K562 (cell line): ENCODE measurements around the gene RBM12. TPM values are rescaled to one million over a fixed set of nuclear protein-coding genes. Genes with fewer than 3 reads are reported as not detected.

Source experiments
- ARNT ChIP-seq, 2 experiments: fragments of 450-650 bp; IDR thresholded peaks; 2 replicates each; pipeline ENCODE4 v1.6.1; 2016; ENCODE audit warnings: mild to moderate bottlenecking in 1 of 2
- CBFB ChIP-seq: sonication (generic); formaldehyde crosslinking; IDR thresholded peaks from 2 replicates; pipeline ENCODE4 v1.4.0; 2020; ENCODE audit warnings: mild to moderate bottlenecking, missing genetic modification reagents
- CREB1 ChIP-seq, 2 experiments: sonication (generic) in 1 of 2; formaldehyde crosslinking in 1 of 2; IDR thresholded peaks; 2 replicates each; pipeline versions ENCODE4 v1.6.1 to v1.8.0; 2012 to 2022; ENCODE audit warnings: inconsistent platforms in 1 of 2, mild to moderate bottlenecking in 1 of 2, missing genetic modification reagents in 1 of 2, moderate library complexity in 1 of 2
- ELF1 ChIP-seq: fragments of 200-800 bp; sonication (Bioruptor generic); IDR thresholded peaks from 2 replicates; pipeline ENCODE4 v1.6.1; 2016; ENCODE audit warnings: missing genetic modification characterization, missing compliant biosample characterization
- KDM5B ChIP-seq: fragments of 200-600 bp; sonication (generic); IDR thresholded peaks from 2 replicates; pipeline ENCODE4 v1.6.1; 2012; ENCODE audit warnings: low read depth, mild to moderate bottlenecking, moderate library complexity, low read length, control low read depth, inconsistent platforms; ENCODE audit not compliant: insufficient replicate concordance
- MYBL2 ChIP-seq, 2 experiments: fragments of 450-650 bp in 1 of 2; sonication (generic) in 1 of 2; formaldehyde crosslinking in 1 of 2; IDR thresholded peaks; 2 replicates each; pipeline versions ENCODE4 v1.6.1 to v1.8.1; 2017 to 2022; ENCODE audit warnings: borderline replicate concordance in 1 of 2, inconsistent platforms in 1 of 2, low read depth in 1 of 2, mild to moderate bottlenecking in 1 of 2, missing genetic modification reagents in 1 of 2, moderate library complexity in 1 of 2
- ZKSCAN3 ChIP-seq: fragments of 250-450 bp; sonication (Bioruptor Pico); IDR thresholded peaks from 2 replicates; pipeline ENCODE4 v1.4.0; 2020
- ZNF146 ChIP-seq: IDR thresholded peaks from one replicate; pipeline ENCODE4 v1.6.1; 2018; ENCODE audit warnings: missing compliant biosample characterization; ENCODE audit not compliant: unreplicated experiment
- ZNF232 ChIP-seq: sonication (generic); formaldehyde crosslinking; IDR thresholded peaks from 2 replicates; pipeline ENCODE4 v1.8.0; 2022; ENCODE audit warnings: mild to moderate bottlenecking, missing genetic modification reagents
- ZNF41 ChIP-seq: fragments of 250-450 bp; sonication (Bioruptor Pico); conservative IDR thresholded peaks from 2 replicates; pipeline ENCODE4 v1.4.0; 2020; ENCODE audit warnings: mild to moderate bottlenecking
- ZNF764 ChIP-seq: fragments of 250-450 bp; sonication (Bioruptor Pico); IDR thresholded peaks from 2 replicates; pipeline ENCODE4 v1.4.0; 2020; ENCODE audit warnings: low read depth, mild to moderate bottlenecking, moderate library complexity
- polyA plus RNA-seq, 8 experiments: library from polyadenylated mRNA; depleted of rRNA in 4 of 8; stranded (reverse) in 5 of 8; unstranded in 3 of 8; fragments of >200 nt; fragmentation: Nextera tagmentation in 2 of 8; fragmentation: Illumina TruSeq in 1 of 8; extraction: Ambion mirVana in 2 of 8; extraction: Trizol in 1 of 8; gene quantifications; 2 replicates each; pipeline versions ENCODE4 v1.2.1 to v1.2.3, GENCODE V29; 2011 to 2014; ENCODE audit warnings: inconsistent platforms in 1 of 8, missing spikeins in 1 of 8
- total RNA-seq, 7 experiments: library from RNA; depleted of rRNA in 6 of 7; stranded (reverse); fragments of >200 nt in 6 of 7; fragmentation: Illumina TruSeq in 2 of 7; extraction: Trizol in 2 of 7; gene quantifications; 2 replicates each; pipeline versions ENCODE4 v1.2.1 to v1.2.3, GENCODE V29; 2011 to 2021; ENCODE audit warnings: low replicate concordance in 1 of 7
- TF ChIP-seq, protein P1 (sequence below), 2 experiments: IDR thresholded peaks; 2 replicates each; pipeline ENCODE4 v1.6.1; 2011; ENCODE audit warnings: borderline replicate concordance in 1 of 2, control low read depth in 1 of 2, low read depth in 1 of 2, low read length in 1 of 2, mild to moderate bottlenecking in 1 of 2, mixed read lengths in 1 of 2, moderate library complexity in 1 of 2; ENCODE audit not compliant: insufficient read depth in 1 of 2, insufficient read length in 1 of 2, poor library complexity in 1 of 2, severe bottlenecking in 1 of 2; ENCODE audit errors: extremely low read depth in 1 of 2
- TF ChIP-seq, protein P2 (sequence below): sonication (generic); formaldehyde crosslinking; IDR thresholded peaks from 2 replicates; pipeline ENCODE4 v1.8.1; 2023; ENCODE audit warnings: mild to moderate bottlenecking, missing genetic modification reagents

Gene RBM12
- total and polyA plus RNA-seq, 9 of the 15 experiments (the other 6 are each of a cell fraction or from before 2014, with no cell fraction given), result 5.0 to 162 (median 73.3) TPM

DNA sequence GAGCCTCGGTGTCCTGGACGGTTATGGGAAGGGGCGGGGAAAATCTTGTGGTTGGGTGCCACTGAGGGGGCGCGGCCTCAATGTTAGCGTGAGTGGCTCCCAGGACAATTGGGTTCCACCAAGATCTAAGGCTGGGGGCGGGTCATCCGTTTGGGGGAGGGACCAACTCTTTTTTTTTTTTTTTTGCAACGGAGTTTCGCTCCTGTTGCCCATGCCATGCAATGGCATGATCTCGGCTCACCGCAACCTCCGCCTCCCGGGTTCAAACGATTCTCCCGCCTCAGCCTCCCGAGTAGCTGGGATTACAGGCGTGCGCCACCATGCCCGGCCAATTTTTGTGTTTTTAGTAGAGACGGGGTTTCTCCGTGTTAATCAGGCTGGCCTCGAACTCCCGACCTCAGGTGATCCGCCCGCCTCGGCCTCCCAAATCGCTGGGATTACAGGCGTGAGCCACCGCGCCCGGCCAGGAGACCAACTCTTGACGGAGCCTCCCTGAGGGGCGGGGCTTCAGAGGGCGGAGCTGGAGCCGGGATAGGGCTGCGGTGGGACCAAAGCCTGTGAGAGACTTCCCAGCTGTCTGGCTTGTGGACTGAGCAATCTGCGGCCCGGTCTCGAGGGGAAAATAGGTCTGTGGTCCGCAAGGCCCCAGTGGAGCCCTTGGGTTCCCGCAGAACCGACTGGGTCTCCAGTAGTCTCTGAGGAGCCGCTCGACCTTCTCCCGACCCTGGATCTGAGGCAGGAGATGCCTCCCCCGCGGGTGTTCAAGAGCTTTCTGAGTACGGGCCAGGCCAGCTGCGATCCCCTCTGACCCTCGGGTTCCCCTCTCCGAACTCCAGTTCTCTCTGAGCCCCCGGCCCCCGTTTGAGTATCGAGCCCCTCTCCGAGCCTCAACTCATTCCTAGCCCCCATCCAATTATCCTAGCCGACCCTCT is 48.0 kb downstream of the RBM12 start (continued):
- TF ChIP-seq, protein P1, sequence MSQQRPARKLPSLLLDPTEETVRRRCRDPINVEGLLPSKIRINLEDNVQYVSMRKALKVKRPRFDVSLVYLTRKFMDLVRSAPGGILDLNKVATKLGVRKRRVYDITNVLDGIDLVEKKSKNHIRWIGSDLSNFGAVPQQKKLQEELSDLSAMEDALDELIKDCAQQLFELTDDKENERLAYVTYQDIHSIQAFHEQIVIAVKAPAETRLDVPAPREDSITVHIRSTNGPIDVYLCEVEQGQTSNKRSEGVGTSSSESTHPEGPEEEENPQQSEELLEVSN (IDR thresholded peaks at IDR 0.05; ENCODE audit: borderline replicate concordance in 1 of 2, extremely low read depth in 1 of 2, insufficient read depth in 1 of 2, insufficient read length in 1 of 2, low read depth in 1 of 2, low read length in 1 of 2, poor library complexity in 1 of 2, severe bottlenecking in 1 of 2), result no peak
- no peak for TF ChIP-seq ZNF232
- TF ChIP-seq KDM5B, result peak; percentile 81
- peak in 1 of 2 experiments; percentile 40; a peak in 2 of 4 replicates for TF ChIP-seq ARNT (IDR thresholded peaks at IDR 0.05)
- TF ChIP-seq, protein P2, sequence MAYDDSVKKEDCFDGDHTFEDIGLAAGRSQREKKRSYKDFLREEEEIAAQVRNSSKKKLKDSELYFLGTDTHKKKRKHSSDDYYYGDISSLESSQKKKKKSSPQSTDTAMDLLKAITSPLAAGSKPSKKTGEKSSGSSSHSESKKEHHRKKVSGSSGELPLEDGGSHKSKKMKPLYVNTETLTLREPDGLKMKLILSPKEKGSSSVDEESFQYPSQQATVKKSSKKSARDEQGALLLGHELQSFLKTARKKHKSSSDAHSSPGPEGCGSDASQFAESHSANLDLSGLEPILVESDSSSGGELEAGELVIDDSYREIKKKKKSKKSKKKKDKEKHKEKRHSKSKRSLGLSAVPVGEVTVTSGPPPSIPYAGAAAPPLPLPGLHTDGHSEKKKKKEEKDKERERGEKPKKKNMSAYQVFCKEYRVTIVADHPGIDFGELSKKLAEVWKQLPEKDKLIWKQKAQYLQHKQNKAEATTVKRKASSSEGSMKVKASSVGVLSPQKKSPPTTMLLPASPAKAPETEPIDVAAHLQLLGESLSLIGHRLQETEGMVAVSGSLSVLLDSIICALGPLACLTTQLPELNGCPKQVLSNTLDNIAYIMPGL (CRISPR knock-in tag), result no peak
- no peak; the same call in 1 of the 2 replicates for TF ChIP-seq CREB1 (IDR thresholded peaks at IDR 0.05)
- TF ChIP-seq CREB1 (CRISPR knock-in tag; IDR thresholded peaks at IDR 0.05), result 0 out of 2 replicates have a peak, but pooled peaks have one; percentile 43
- 0 out of 2 replicates have a peak, but pooled peaks have one; percentile 79 for TF ChIP-seq CBFB
- TF ChIP-seq ZKSCAN3 (CRISPR knock-in tag), result no peak
- TF ChIP-seq MYBL2 (IDR thresholded peaks at IDR 0.05; ENCODE audit: low read depth), result no peak
- TF ChIP-seq MYBL2 (CRISPR knock-in tag; IDR thresholded peaks at IDR 0.05; ENCODE audit: borderline replicate concordance), result no peak
- TF ChIP-seq ZNF764 (CRISPR knock-in tag), result no peak
- TF ChIP-seq ZNF146 (CRISPR knock-in tag), result no peak
- no peak for TF ChIP-seq ZNF41
- no peak for TF ChIP-seq ELF1
